Skeletal muscle tissue (tissue), 4 donors: ENCODE results near the gene TRPC4. TPM values are rescaled to one million over a fixed set of nuclear protein-coding genes. Genes with fewer than 3 reads are reported as not detected.

Experiments used
- H3K27ac ChIP-seq: one replicate; pipeline ENCODE4 v1.7.0; 2013; ENCODE audit warnings: mild to moderate bottlenecking, low read depth, low read length, inconsistent platforms
- H3K27me3 ChIP-seq, 3 donors: one replicate each; pipeline ENCODE4 v1.7.0; 2013; ENCODE audit warnings: low read length in 3 of 3; ENCODE audit not compliant: control insufficient read depth in 3 of 3, insufficient read depth in 3 of 3
- H3K36me3 ChIP-seq, 3 donors: one replicate each; pipeline ENCODE4 v1.7.0; 2013; ENCODE audit warnings: low read length in 3 of 3; ENCODE audit not compliant: control insufficient read depth in 3 of 3, insufficient read depth in 3 of 3
- H3K4me1 ChIP-seq, 3 donors: one replicate each; pipeline ENCODE4 v1.7.0; 2013; ENCODE audit warnings: low read length in 3 of 3, mild to moderate bottlenecking in 3 of 3; ENCODE audit not compliant: control insufficient read depth in 3 of 3, insufficient read depth in 3 of 3
- H3K4me3 ChIP-seq, 3 donors: one replicate each; pipeline ENCODE4 v1.7.0; 2013; ENCODE audit warnings: low read length in 3 of 3
- H3K9ac ChIP-seq, 3 donors: one replicate each; pipeline ENCODE4 v1.7.0; 2013; ENCODE audit warnings: low read length in 3 of 3, mild to moderate bottlenecking in 3 of 3, moderate library complexity in 2 of 3, low read depth in 1 of 3
- H3K9me3 ChIP-seq, 3 donors: one replicate each; pipeline ENCODE4 v1.7.0; 2013; ENCODE audit warnings: low read length in 3 of 3; ENCODE audit not compliant: control insufficient read depth in 3 of 3
- total RNA-seq: library from RNA; depleted of rRNA; stranded (reverse); fragments of >200 nt; gene quantifications from one replicate; pipeline ENCODE4 v1.2.3, GENCODE V29; 2014
- donor health status: Osteomylitis.

The TRPC4 gene
- total RNA-seq, 1 donor from 2014 or later: 1.6 TPM

- H3K9ac ChIP-seq: no peak overlapping the region
- H3K27me3 ChIP-seq: no peaks in the 10 kb centered on the region
- H3K4me3 ChIP-seq: no peak overlapping the region
- no peaks in the 10 kb centered on the region for H3K9me3 ChIP-seq
- H3K4me1 ChIP-seq: no peaks in the 10 kb centered on the region
- H3K27ac ChIP-seq: no peak overlapping the region
- no peaks in the 10 kb centered on the region for H3K36me3 ChIP-seq
These were observed 190.5 kb downstream of the TRPC4 start for GRCh38 chr13:37679043-37679442.

- H3K27ac ChIP-seq: no peak overlapping the region
- H3K36me3 ChIP-seq: no peaks in the 10 kb centered on the region
- no peak overlapping the region for H3K4me3 ChIP-seq
- no peaks in the 10 kb centered on the region for H3K9me3 ChIP-seq
- H3K9ac ChIP-seq: no peak overlapping the region
- no peaks in the 10 kb centered on the region for H3K27me3 ChIP-seq
- no peaks in the 10 kb centered on the region for H3K4me1 ChIP-seq
These were observed 199.7 kb downstream of the TRPC4 start for GRCh38 chr13:37669845-37670244.

DNA sequence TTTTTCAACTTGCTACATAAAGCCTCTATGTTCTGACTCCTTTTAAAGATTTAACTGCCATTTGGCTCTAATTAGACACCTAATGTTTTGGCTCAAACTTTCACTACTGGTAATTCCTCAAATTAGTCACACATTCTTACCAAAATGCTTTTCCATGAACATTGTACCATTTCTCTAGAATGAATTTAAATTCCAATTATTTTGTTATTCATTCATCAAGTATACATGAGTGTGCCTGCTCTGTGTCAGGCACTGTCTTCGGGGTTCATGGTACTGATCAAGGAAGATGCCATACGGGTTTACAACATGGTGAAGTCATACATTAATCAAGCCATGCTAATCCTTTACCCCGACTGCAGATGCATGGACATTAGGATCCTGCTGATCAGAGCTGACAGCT is 201.9 kb downstream of the TRPC4 start:
- Histone ChIP-seq H3K9ac (no peak overlapping the region), H3K4me3 (no peak overlapping the region), H3K27ac (no peak overlapping the region), H3K36me3 (no peaks in the 10 kb centered on the region), H3K9me3 (no peaks in the 10 kb centered on the region), H3K27me3 (no peaks in the 10 kb centered on the region), H3K4me1 (no peaks in the 10 kb centered on the region)

DNA sequence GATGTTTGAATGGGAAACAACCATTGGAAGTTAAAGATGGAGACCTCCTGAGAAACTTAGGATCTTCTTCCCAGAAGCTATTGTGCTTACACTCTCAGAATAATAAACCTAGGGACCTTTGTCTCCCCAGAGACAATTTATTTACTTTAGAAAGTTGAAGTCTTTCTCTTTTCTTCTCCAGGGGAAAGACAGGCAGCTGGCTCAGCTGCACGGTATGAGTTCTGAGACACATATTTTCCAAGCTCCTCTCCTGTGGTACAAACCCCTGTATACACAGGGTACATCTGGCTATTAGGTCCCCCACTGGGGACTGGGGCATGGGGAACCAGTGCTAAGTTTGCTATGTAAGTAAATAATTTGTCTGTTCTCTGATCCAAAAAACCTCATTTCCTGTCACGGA is 203.5 kb downstream of the TRPC4 start:
- H3K9ac ChIP-seq: no peak overlapping the region
- H3K27me3 ChIP-seq: no peaks in the 10 kb centered on the region
- no peaks in the 10 kb centered on the region for H3K36me3 ChIP-seq
- H3K9me3 ChIP-seq: no peaks in the 10 kb centered on the region
- no peak overlapping the region for H3K4me3 ChIP-seq
- no peak overlapping the region for H3K27ac ChIP-seq
- H3K4me1 ChIP-seq: no peaks in the 10 kb centered on the region

GRCh38 chr13:37665420-37665819 is 204.2 kb downstream of the TRPC4 start:
- Histone ChIP-seq H3K27me3 (no peaks in the 10 kb centered on the region), H3K4me1 (no peaks in the 10 kb centered on the region), H3K9ac (no peak overlapping the region), H3K36me3 (no peaks in the 10 kb centered on the region), H3K4me3 (no peak overlapping the region), H3K27ac (no peak overlapping the region), H3K9me3 (no peaks in the 10 kb centered on the region)

GRCh38 chr13:37663724-37664123 is 205.8 kb downstream of the TRPC4 start:
- H3K27me3 ChIP-seq: no peaks in the 10 kb centered on the region
- no peak overlapping the region for H3K27ac ChIP-seq
- H3K36me3 ChIP-seq: no peaks in the 10 kb centered on the region
- no peak overlapping the region for H3K4me3 ChIP-seq
- no peaks in the 10 kb centered on the region for H3K4me1 ChIP-seq
- no peaks in the 10 kb centered on the region for H3K9me3 ChIP-seq
- H3K9ac ChIP-seq: no peak overlapping the region

GRCh38 chr13:37662624-37663023 is 206.9 kb downstream of the TRPC4 start:
- H3K36me3 ChIP-seq: no peaks in the 10 kb centered on the region
- no peaks in the 10 kb centered on the region for H3K27me3 ChIP-seq
- H3K9me3 ChIP-seq: no peaks in the 10 kb centered on the region
- H3K27ac ChIP-seq: no peak overlapping the region
- no peak overlapping the region for H3K4me3 ChIP-seq
- H3K9ac ChIP-seq: no peak overlapping the region
- no peaks in the 10 kb centered on the region for H3K4me1 ChIP-seq

GRCh38 chr13:37657956-37658355 is 211.6 kb downstream of the TRPC4 start:
- Histone ChIP-seq H3K4me3 (no peak overlapping the region), H3K9me3 (no peaks in the 10 kb centered on the region), H3K36me3 (no peaks in the 10 kb centered on the region), H3K4me1 (no peaks in the 10 kb centered on the region), H3K27me3 (no peaks in the 10 kb centered on the region), H3K9ac (no peak overlapping the region), H3K27ac (no peak overlapping the region)

GRCh38 chr13:37657134-37657533 is 212.4 kb downstream of the TRPC4 start:
- Histone ChIP-seq H3K27ac (no peak overlapping the region), H3K9me3 (no peaks in the 10 kb centered on the region), H3K27me3 (no peaks in the 10 kb centered on the region), H3K4me3 (no peak overlapping the region), H3K4me1 (no peaks in the 10 kb centered on the region), H3K9ac (no peak overlapping the region), H3K36me3 (no peaks in the 10 kb centered on the region)

DNA sequence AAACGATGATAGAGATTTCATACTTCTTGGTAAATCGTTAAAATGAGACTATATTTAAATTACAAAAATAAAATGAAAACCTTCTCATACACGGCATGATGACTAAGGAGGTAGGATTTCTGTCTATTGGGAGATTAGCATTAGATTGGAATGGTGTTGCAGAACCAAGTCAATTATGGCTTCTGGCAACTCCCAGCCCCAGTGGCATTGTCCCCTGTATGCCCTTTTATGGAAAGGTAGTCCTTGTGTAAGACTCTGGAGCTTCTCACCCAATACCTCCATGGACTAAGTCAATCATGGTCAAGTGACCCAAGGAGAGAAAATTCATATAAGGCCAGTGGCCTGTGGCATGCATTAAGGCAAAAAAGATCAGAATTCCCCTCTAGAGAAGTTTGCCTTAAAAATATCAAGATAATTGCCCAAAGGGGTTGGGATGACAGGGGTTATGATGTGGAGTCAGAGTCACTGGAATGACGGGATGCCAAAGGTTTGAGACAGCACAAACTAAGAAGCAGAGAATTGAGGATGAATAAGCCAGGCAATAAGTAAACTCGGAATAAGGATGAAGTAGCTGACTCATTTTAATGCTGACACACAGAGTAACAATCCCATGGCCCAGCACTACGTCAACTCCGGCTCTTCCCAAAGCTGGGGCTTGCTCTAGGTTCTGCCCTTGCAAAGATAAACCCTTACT is 213.2 kb downstream of the TRPC4 start:
- H3K9me3 ChIP-seq: no peaks in the 10 kb centered on the region
- no peak overlapping the region for H3K27ac ChIP-seq
- H3K36me3 ChIP-seq: no peaks in the 10 kb centered on the region
- H3K27me3 ChIP-seq: no peaks in the 10 kb centered on the region
- H3K4me3 ChIP-seq: no peak overlapping the region
- H3K4me1 ChIP-seq: no peaks in the 10 kb centered on the region
- no peak overlapping the region for H3K9ac ChIP-seq
